ENCODE data around the gene CEP104. TPM values are rescaled to one million over a fixed set of nuclear protein-coding genes. Genes with fewer than 3 reads are reported as not detected.

Gene CEP104
- total RNA-seq, 3 donors from 2014 or later, result 24.0 to 33.8 (median 30.5) TPM

GRCh38 chr1:3772027-3772714 is 84.8 kb downstream of the CEP104 start:
- H3K9me3 ChIP-seq, result no peaks in the 10 kb centered on the region
- H3K4me1 ChIP-seq, result peaks cover 10 to 15% of the 10 kb centered on the region in 2 donors
- H3K27ac ChIP-seq, result peak overlapping the region; percentile 83 to 97
- DNase-seq (ENCODE audit: low spot score in 2 of 2), result peak; percentile 88 to 93
- intact Hi-C loops (cut with DNase I; ENCODE audit: low total_unique reads), result no loop called here
- TF ChIP-seq POLR2A (IDR thresholded peaks at IDR 0.05) (peak; percentile 13), POLR2AphosphoS5 (IDR thresholded peaks at IDR 0.05) (no peak)
- no peaks in the 10 kb centered on the region for H3K36me3 ChIP-seq
- H3K4me3 ChIP-seq, result peak overlapping the region; percentile 51 to 97 (median 83)
- H3K27me3 ChIP-seq, result no peaks in the 10 kb centered on the region

GRCh38 chr1:3771108-3772026 is 85.6 kb downstream of the CEP104 start:
- Histone ChIP-seq H3K9me3 (no peaks in the 10 kb centered on the region), H3K27ac (peak overlapping the region in 1 of 2 donors; percentile 97), H3K36me3 (no peaks in the 10 kb centered on the region), H3K4me3 (peak overlapping the region; percentile 51 to 97 (median 83)), H3K27me3 (no peaks in the 10 kb centered on the region), H3K4me1 (peaks cover 10 to 15% of the 10 kb centered on the region in 2 donors)
- intact Hi-C loops (cut with DNase I; ENCODE audit: low total_unique reads), result no loop called here
- TF ChIP-seq CTCF (IDR thresholded peaks at IDR 0.05) (no peak), POLR2AphosphoS5 (IDR thresholded peaks at IDR 0.05) (no peak), POLR2A (IDR thresholded peaks at IDR 0.05) (no peak)
- DNase-seq (ENCODE audit: low spot score in 2 of 2), result no peak

GRCh38 chr1:3770047-3770765 is 86.8 kb downstream of the CEP104 start:
- no peaks in the 10 kb centered on the region for H3K27me3 ChIP-seq
- H3K27ac ChIP-seq, result no peak overlapping the region
- H3K4me3 ChIP-seq, result no peak overlapping the region
- TF ChIP-seq CTCF (IDR thresholded peaks at IDR 0.05) (no peak), POLR2A (IDR thresholded peaks at IDR 0.05) (no peak), POLR2AphosphoS5 (IDR thresholded peaks at IDR 0.05) (no peak)
- no peak for DNase-seq (ENCODE audit: low spot score in 2 of 2)
- H3K9me3 ChIP-seq, result no peaks in the 10 kb centered on the region
- peaks cover 3 to 4% of the 10 kb centered on the region in 2 donors for H3K4me1 ChIP-seq
- H3K36me3 ChIP-seq, result no peaks in the 10 kb centered on the region
- intact Hi-C loops (cut with DNase I; ENCODE audit: low total_unique reads), result no loop called here

- Histone ChIP-seq H3K4me3 (no peak overlapping the region), H3K36me3 (no peaks in the 10 kb centered on the region), H3K27me3 (peaks cover 0 to under 1% of the 10 kb centered on the region in 2 donors), H3K9me3 (no peaks in the 10 kb centered on the region), H3K4me1 (peaks cover 0 to 3% of the 10 kb centered on the region in 2 donors), H3K27ac (no peak overlapping the region)
- TF ChIP-seq POLR2A (IDR thresholded peaks at IDR 0.05) (no peak), POLR2AphosphoS5 (IDR thresholded peaks at IDR 0.05) (no peak), CTCF (IDR thresholded peaks at IDR 0.05) (no peak)
- intact Hi-C loops (cut with DNase I; ENCODE audit: low total_unique reads), result no loop called here
- DNase-seq (ENCODE audit: low spot score in 2 of 2), result no peak
Measured at GRCh38 chr1:3768811-3769390, 88.1 kb downstream of the CEP104 start.

- no peak for DNase-seq (ENCODE audit: low spot score in 2 of 2)
- Histone ChIP-seq H3K27me3 (peaks cover 0 to 15% of the 10 kb centered on the region in 2 donors), H3K27ac (no peak overlapping the region), H3K4me3 (no peak overlapping the region), H3K9me3 (no peaks in the 10 kb centered on the region), H3K36me3 (no peaks in the 10 kb centered on the region), H3K4me1 (no peaks in the 10 kb centered on the region)
- TF ChIP-seq POLR2AphosphoS5 (IDR thresholded peaks at IDR 0.05), result no peak
- TF ChIP-seq POLR2A (IDR thresholded peaks at IDR 0.05), result no peak
- TF ChIP-seq CTCF (IDR thresholded peaks at IDR 0.05), result no peak
- intact Hi-C loops (cut with DNase I; ENCODE audit: low total_unique reads), result no loop called here
Measured at GRCh38 chr1:3767328-3767925, 89.6 kb downstream of the CEP104 start.
